GM21367 (cell line): ENCODE measurements around the gene MEAK7.

ENCODE experiments used
- ATAC-seq: cut with Tn5 transposase; IDR thresholded peaks from one replicate; pipeline ENCODE4 v1.9.1; 2021; ENCODE audit not compliant: unreplicated experiment

MEAK7 gene

GRCh38 chr16:84513123-84513522 is 8.7 kb upstream of the MEAK7 start:
- no peak for ATAC-seq

- no peak for ATAC-seq
Measured at GRCh38 chr16:84511831-84512230, 7.4 kb upstream of the MEAK7 start.

- no peak for ATAC-seq
Measured at GRCh38 chr16:84511180-84511800, 6.8 kb upstream of the MEAK7 start.

GRCh38 chr16:84509032-84509950 is 4.8 kb upstream of the MEAK7 start:
- ATAC-seq, result no peak

GRCh38 chr16:84508502-84508901 is 4.0 kb upstream of the MEAK7 start:
- no peak for ATAC-seq

GRCh38 chr16:84507011-84507982 is 2.8 kb upstream of the MEAK7 start:
- no peak for ATAC-seq

- ATAC-seq, result no peak
Measured at GRCh38 chr16:84505249-84506187, 1.1 kb upstream of the MEAK7 start.

- ATAC-seq, result no peak
Measured at GRCh38 chr16:84503751-84504395, 586 bp downstream of the MEAK7 start.

GRCh38 chr16:84502581-84502980 is 1.9 kb downstream of the MEAK7 start:
- no peak for ATAC-seq

- ATAC-seq, result no peak
Measured at GRCh38 chr16:84502075-84502474, 2.4 kb downstream of the MEAK7 start.

GRCh38 chr16:84501077-84501735 is 3.3 kb downstream of the MEAK7 start:
- ATAC-seq, result no peak

- ATAC-seq, result no peak
Measured at GRCh38 chr16:84500531-84500930, 3.9 kb downstream of the MEAK7 start.

- ATAC-seq, result no peak
Measured at GRCh38 chr16:84499638-84500037, 4.8 kb downstream of the MEAK7 start.

GRCh38 chr16:84498859-84499620 is 5.4 kb downstream of the MEAK7 start:
- ATAC-seq, result no peak

GRCh38 chr16:84498223-84498610 is 6.2 kb downstream of the MEAK7 start:
- no peak for ATAC-seq

- no peak for ATAC-seq
Measured at GRCh38 chr16:84497418-84498222, 6.8 kb downstream of the MEAK7 start.

- ATAC-seq, result no peak
Measured at GRCh38 chr16:84496991-84497390, 7.5 kb downstream of the MEAK7 start.

GRCh38 chr16:84495506-84495905 is 9.0 kb downstream of the MEAK7 start:
- no peak for ATAC-seq
